NCI-H446 (cell line): ENCODE data around the gene SPATA2L.
A peak's percentile ranks its signal among the peaks of the same experiment; 100 is the strongest.

ENCODE experiments used
- DNase-seq, 2 experiments: peaks; one replicate each; lab custom pipeline; 2025; lab: John Stamatoyannopoulos, UW

SPATA2L gene, protein sequence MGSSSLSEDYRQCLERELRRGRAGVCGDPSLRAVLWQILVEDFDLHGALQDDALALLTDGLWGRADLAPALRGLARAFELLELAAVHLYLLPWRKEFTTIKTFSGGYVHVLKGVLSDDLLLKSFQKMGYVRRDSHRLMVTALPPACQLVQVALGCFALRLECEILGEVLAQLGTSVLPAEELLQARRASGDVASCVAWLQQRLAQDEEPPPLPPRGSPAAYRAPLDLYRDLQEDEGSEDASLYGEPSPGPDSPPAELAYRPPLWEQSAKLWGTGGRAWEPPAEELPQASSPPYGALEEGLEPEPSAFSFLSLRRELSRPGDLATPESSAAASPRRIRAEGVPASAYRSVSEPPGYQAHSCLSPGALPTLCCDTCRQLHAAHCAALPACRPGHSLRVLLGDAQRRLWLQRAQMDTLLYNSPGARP

GRCh38 chr16:89701425-89702406 lies at the start of gene SPATA2L:
Gene SPATA2L, minus strand, starts transcription at chr16:89701705. Its CDS starts 473 bp downstream, at chr16:89701232.
- DNase-seq: peak; percentile 21 to 80

- DNase-seq: no peak
These were observed 48.1 kb upstream of the SPATA2L start for GRCh38 chr16:89749637-89750036.

- no peak for DNase-seq
These were observed 47.4 kb upstream of the SPATA2L start for GRCh38 chr16:89748921-89749320.

GRCh38 chr16:89748076-89748475 lies 46.6 kb upstream of the SPATA2L start:
- no peak for DNase-seq

- DNase-seq: no peak
These were observed 44.5 kb upstream of the SPATA2L start for GRCh38 chr16:89746043-89746442.

- no peak for DNase-seq
These were observed 43.3 kb upstream of the SPATA2L start for GRCh38 chr16:89744813-89745212.

GRCh38 chr16:89742948-89743347 lies 41.4 kb upstream of the SPATA2L start:
- no peak for DNase-seq

- DNase-seq: no peak
These were observed 40.0 kb upstream of the SPATA2L start for GRCh38 chr16:89741342-89742014.

DNA sequence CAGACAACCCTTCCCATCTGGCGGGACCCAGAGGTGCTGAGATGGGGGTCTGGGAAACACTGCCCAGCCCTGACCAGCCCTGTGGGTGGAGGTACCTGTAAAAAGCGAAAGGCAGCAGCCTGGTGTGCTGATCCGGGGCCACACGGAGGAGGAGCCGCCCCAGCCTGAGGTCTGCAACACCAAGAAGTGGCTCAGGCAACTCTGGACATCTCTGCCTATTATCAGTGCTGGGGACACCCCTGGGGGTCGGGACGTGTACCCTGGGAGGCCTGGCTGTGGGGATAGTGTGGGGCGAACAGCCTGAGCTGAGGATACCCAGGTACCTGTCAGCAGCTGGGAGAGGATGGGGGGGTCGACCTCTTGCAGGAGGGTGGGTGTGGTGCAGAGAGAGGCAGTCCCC lies 37.9 kb upstream of the SPATA2L start:
- DNase-seq: no peak

- no peak for DNase-seq
These were observed 37.2 kb upstream of the SPATA2L start for GRCh38 chr16:89738538-89739317.

DNA sequence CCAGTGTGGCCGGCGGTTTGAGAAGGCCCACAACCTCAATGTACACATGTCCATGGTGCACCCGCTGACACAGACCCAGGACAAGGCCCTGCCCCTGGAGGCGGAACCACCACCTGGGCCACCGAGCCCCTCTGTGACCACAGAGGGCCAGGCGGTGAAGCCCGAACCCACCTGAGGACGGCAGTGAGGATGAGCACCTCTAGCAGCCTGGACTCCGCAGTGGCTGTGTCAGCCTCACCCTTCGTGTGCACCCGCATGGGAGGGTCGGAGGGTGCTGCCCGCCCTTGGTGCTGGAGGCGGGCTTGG lies 36.5 kb upstream of the SPATA2L start:
- no peak for DNase-seq

DNA sequence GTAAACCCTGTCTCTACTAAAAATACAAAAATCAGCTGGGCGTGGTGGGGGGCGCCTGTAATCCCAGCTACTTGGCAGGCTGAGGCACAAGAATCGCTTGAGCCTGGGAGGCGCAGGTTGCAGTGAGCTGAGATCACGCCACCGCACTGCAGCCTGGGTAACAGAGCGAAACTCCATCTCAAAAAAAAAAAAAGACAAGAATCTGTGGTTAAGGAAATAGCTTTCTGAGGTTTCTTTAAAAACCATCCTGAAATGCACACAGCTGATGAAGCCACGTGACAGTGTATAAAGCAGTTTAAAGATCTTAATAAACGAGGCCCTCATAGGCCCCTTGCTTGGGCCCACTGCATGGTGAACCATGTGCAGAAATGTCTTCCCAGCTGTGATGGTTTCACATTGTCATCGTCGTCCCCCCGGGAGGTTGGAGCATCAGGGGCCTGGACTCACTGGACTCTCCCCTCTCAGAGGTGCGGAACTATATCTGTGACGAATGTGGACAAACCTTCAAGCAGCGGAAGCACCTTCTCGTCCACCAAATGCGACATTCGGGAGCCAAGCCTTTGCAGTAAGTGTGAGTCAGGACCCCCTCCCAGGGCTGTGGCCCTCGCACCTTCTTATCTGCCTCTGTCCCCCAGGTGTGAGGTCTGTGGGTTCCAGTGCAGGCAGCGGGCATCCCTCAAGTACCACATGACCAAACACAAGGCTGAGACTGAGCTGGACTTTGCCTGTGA lies 36.0 kb upstream of the SPATA2L start:
- no peak for DNase-seq

GRCh38 chr16:89736554-89736953 lies 35.0 kb upstream of the SPATA2L start:
- no peak for DNase-seq

- no peak for DNase-seq
These were observed 32.3 kb upstream of the SPATA2L start for GRCh38 chr16:89733792-89734191.

DNA sequence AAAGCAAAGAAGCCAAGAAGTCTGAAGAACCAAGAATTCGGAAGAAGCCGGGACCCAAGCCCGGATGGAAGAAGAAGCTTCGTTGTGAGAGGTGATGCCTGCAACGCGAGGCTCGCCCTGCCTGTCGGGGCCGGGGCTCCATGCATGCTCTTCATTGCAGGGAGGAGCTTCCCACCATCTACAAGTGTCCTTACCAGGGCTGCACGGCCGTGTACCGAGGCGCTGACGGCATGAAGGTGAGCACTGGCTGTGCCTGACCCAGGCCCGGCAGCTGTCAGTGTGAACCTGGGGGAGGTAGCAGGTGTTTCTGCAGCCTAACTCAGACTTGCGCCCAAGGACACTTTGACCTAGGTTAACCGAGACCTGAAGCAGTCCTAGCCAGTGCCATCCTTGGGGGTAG lies 31.8 kb upstream of the SPATA2L start:
- DNase-seq: no peak

DNA sequence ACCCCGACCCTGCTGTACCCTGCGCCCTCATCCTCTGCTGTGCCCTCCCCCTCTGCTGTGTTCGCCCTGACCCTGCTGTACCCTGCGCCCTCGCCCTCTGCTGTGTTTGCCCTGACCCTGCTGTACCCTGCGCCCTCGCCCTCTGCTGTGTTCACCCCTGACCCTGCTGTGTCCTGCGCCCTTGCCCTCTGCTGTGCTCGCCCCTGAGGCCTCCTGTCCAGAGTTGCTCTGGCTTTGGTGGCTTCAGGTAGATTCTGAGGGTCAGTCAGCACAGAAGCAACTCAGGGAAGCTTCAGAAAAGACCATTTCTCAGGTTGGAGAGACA lies 31.4 kb upstream of the SPATA2L start:
- no peak for DNase-seq

DNA sequence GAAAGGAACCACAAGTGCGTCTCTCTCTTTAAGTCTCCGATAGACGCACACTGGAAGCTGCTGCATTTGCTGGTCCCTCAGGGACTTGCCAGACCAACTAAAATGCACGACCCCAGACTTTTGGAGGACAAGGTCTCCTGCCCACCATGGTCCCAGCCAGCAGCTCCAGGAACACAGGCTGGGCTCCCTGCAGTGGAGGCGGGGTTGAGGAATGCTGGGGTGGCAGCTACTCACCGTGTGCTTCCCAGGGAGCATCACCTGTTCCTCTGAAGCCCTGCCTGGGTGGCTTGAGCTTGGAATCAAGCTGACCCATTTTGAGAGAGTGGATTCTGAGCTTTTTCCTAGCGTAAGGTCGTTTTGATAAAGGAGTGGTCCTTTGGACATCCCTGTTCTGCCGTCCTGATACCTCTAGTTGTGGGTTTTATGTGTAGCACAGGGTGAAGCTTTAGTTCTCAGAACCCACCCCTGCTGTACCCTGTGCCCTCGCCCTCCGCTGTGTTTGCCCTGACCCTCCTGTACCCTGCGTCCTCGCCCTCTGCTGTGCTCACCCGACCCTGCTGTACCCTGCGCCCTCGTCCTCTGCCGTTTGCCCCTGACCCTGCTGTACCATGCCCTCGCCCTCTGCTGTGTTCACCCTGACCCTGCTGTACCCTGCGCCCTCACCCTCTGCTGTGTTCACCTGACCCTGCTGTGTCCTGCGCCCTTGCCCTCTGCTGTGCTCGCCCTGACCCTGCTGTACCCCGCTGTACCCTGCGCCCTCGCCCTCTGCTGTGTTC lies 30.8 kb upstream of the SPATA2L start:
- DNase-seq: no peak

GRCh38 chr16:89730610-89731234 lies 29.2 kb upstream of the SPATA2L start:
- no peak for DNase-seq

DNA sequence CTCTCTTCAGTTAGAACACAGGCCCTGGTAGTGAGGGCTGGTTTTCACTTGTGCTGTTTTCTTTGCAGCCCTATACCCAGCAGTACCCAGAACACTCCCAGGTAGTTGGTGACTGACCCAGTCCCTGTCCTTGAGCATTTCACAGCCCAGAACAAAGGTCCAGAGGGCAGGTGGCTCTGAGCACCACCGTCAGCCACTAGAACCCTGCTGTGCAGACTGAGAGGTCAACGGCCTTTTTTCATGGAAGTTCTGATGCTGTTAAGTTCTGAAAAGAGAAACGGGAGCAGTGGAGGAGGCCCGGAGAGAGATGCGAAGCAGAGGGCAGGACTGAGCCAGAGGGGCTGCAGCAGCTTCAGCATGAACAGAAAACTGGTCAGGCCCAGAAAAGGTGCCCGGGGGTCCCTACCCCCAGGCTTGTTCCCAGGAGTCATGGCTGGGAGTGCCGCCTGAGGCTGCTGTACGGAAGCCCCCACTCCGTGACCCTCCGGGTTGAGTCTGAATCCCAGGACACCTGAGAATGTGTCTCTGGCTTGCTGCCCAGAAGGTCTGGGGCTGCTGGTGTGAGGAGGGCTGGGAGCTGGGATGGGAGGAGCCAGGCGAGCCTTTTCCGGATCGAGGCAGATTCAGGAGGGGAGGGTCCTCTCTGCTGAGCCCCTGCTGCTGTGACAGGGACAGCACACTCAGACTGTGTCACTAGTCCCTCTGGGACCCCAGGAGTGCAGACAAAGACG lies 28.5 kb upstream of the SPATA2L start:
- no peak for DNase-seq
